Parathyroid adenoma (tissue), 2 donors: ENCODE data around the gene PRKAR1A.

Source experiments
- H2AFZ ChIP-seq: fragments of 300-600 bp; sonication (generic); one replicate; pipeline ENCODE4 v1.7.0; 2017; ENCODE audit warnings: antibody characterized with exemption, mild to moderate bottlenecking
- H3K27ac ChIP-seq: fragments of 300-600 bp; sonication (generic); one replicate; pipeline ENCODE4 v1.7.0; 2017
- H3K27me3 ChIP-seq: fragments of 300-600 bp; sonication (generic); one replicate; pipeline ENCODE4 v1.7.0; 2017; ENCODE audit warnings: low read length; ENCODE audit not compliant: control insufficient read depth, insufficient read depth
- H3K36me3 ChIP-seq: fragments of 300-600 bp; sonication (generic); one replicate; pipeline ENCODE4 v1.7.0; 2017; ENCODE audit warnings: low read length; ENCODE audit not compliant: control insufficient read depth, insufficient read depth
- H3K4me1 ChIP-seq: fragments of 300-600 bp; sonication (generic); one replicate; pipeline ENCODE4 v1.7.0; 2017; ENCODE audit warnings: control low read depth
- H3K4me2 ChIP-seq: fragments of 300-600 bp; sonication (generic); one replicate; pipeline ENCODE4 v1.7.0; 2017; ENCODE audit warnings: low read length
- H3K4me3 ChIP-seq: fragments of 300-600 bp; sonication (generic); one replicate; pipeline ENCODE4 v1.7.0; 2017; ENCODE audit warnings: low read depth, low read length
- H3K79me2 ChIP-seq: fragments of 300-600 bp; sonication (generic); one replicate; pipeline ENCODE4 v1.7.0; 2017; ENCODE audit warnings: control low read depth
- H3K9ac ChIP-seq: fragments of 300-600 bp; sonication (generic); one replicate; pipeline ENCODE4 v1.7.0; 2017; ENCODE audit warnings: mild to moderate bottlenecking
- H3K9me3 ChIP-seq: fragments of 300-600 bp; sonication (generic); one replicate; pipeline ENCODE4 v1.7.0; 2017; ENCODE audit warnings: low read length; ENCODE audit not compliant: control insufficient read depth
- TF ChIP-seq, protein P1 (sequence below): fragments of 300-600 bp; sonication (generic); IDR thresholded peaks from one replicate; pipeline ENCODE4 v1.7.0; 2017; ENCODE audit warnings: antibody characterized with exemption, mild to moderate bottlenecking
- donor health status: primary hyperparathyroidism.

PRKAR1A gene

GRCh38 chr17:68509141-68510057 is 2.8 kb upstream of the PRKAR1A start:
- H2AFZ ChIP-seq = peak overlapping the region; percentile 51
- no peaks in the 10 kb centered on the region for H3K36me3 ChIP-seq
- TF ChIP-seq, protein P1, sequence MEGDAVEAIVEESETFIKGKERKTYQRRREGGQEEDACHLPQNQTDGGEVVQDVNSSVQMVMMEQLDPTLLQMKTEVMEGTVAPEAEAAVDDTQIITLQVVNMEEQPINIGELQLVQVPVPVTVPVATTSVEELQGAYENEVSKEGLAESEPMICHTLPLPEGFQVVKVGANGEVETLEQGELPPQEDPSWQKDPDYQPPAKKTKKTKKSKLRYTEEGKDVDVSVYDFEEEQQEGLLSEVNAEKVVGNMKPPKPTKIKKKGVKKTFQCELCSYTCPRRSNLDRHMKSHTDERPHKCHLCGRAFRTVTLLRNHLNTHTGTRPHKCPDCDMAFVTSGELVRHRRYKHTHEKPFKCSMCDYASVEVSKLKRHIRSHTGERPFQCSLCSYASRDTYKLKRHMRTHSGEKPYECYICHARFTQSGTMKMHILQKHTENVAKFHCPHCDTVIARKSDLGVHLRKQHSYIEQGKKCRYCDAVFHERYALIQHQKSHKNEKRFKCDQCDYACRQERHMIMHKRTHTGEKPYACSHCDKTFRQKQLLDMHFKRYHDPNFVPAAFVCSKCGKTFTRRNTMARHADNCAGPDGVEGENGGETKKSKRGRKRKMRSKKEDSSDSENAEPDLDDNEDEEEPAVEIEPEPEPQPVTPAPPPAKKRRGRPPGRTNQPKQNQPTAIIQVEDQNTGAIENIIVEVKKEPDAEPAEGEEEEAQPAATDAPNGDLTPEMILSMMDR = no peak
- H3K4me2 ChIP-seq = peak overlapping the region; percentile 50
- peak overlapping the region; percentile 99 for H3K27ac ChIP-seq
- H3K4me1 ChIP-seq = peaks cover 27% of the 10 kb centered on the region
- no peak overlapping the region for H3K9ac ChIP-seq
- H3K79me2 ChIP-seq = peaks cover 12% of the 10 kb centered on the region
- no peaks in the 10 kb centered on the region for H3K9me3 ChIP-seq
- no peaks in the 10 kb centered on the region for H3K27me3 ChIP-seq
- peak overlapping the region; percentile 29 for H3K4me3 ChIP-seq

- no peaks in the 10 kb centered on the region for H3K36me3 ChIP-seq
- peak overlapping the region; percentile 31 for H3K9ac ChIP-seq
- peak overlapping the region; percentile 89 for H2AFZ ChIP-seq
- peaks cover 25% of the 10 kb centered on the region for H3K4me1 ChIP-seq
- peak overlapping the region; percentile 97 for H3K4me2 ChIP-seq
- H3K9me3 ChIP-seq = no peaks in the 10 kb centered on the region
- H3K79me2 ChIP-seq = peaks cover 18% of the 10 kb centered on the region
- TF ChIP-seq, protein P1 = no peak
- H3K4me3 ChIP-seq = peak overlapping the region; percentile 98
- H3K27me3 ChIP-seq = no peaks in the 10 kb centered on the region
- peak overlapping the region; percentile 99 for H3K27ac ChIP-seq
Observed at GRCh38 chr17:68511254-68511670, 968 bp upstream of the PRKAR1A start.

DNA sequence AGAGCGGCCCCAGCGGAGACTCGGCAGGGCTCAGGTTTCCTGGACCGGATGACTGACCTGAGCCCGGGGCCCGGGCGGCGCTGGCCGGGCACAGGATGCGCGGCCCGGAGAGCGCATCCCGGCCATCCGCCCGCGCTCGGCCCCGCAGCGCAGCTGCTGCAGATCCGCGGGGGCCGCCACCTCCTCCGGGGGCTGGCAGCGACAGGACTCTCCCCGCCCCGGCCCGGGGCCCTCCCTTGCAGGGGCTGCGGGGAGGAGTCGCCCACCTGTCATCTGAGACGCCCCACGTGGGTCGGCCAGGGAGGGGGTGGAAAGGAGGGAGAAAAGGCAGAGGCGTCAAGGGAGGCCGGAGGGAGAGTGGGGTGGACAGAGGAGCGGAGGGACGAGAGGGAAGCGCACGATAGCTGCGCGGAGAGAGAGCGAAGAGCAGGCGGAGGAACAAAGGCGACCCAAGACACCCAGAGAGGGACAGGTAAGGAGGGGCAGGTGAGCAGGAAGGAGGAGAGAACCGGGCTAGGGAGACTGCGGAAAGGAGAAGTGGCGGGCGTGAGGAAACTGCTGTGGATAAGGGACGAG is 471 bp upstream of the PRKAR1A start:
- peak overlapping the region; percentile 89 for H2AFZ ChIP-seq
- peaks cover 25% of the 10 kb centered on the region for H3K4me1 ChIP-seq
- TF ChIP-seq, protein P1 = peak; percentile 33
- no peaks in the 10 kb centered on the region for H3K27me3 ChIP-seq
- H3K27ac ChIP-seq = peak overlapping the region; percentile 99
- no peaks in the 10 kb centered on the region for H3K36me3 ChIP-seq
- H3K4me3 ChIP-seq = peak overlapping the region; percentile 98
- H3K9me3 ChIP-seq = no peaks in the 10 kb centered on the region
- peaks cover 18% of the 10 kb centered on the region for H3K79me2 ChIP-seq
- H3K4me2 ChIP-seq = peak overlapping the region; percentile 97
- H3K9ac ChIP-seq = peak overlapping the region; percentile 97

GRCh38 chr17:68512960-68513474 is 787 bp downstream of the PRKAR1A start:
- Histone ChIP-seq H3K79me2 (peaks cover 28% of the 10 kb centered on the region), H3K4me3 (peak overlapping the region; percentile 98), H3K27me3 (no peaks in the 10 kb centered on the region), H3K27ac (peak overlapping the region; percentile 99), H2AFZ (peak overlapping the region; percentile 89), H3K9me3 (no peaks in the 10 kb centered on the region), H3K4me2 (peak overlapping the region; percentile 97), H3K9ac (peak overlapping the region; percentile 97), H3K4me1 (peaks cover 26% of the 10 kb centered on the region), H3K36me3 (no peaks in the 10 kb centered on the region)
- TF ChIP-seq, protein P1 = no peak
